Sigmoid colon (tissue), 4 donors: ENCODE data around the gene TJAP1.

Experiments
- EP300 ChIP-seq, 4 donors: sonication (generic); formaldehyde crosslinking; IDR thresholded peaks; one replicate each; pipeline ENCODE4 v1.6.1; 2017; ENCODE audit warnings: antibody characterized with exemption in 4 of 4
- POLR2A ChIP-seq, 2 donors: fragments of 450-650 bp; IDR thresholded peaks; one replicate each; pipeline ENCODE4 v1.6.1; 2016; ENCODE audit warnings: antibody characterized with exemption in 2 of 2, mild to moderate bottlenecking in 2 of 2, moderate library complexity in 2 of 2
- POLR2AphosphoS5 ChIP-seq, 4 donors: sonication (generic); formaldehyde crosslinking; IDR thresholded peaks; one replicate each; pipeline ENCODE4 v1.6.1; 2017; ENCODE audit warnings: antibody characterized with exemption in 4 of 4
- TF ChIP-seq, protein P1 (sequence below), 4 experiments: fragments of 450-650 bp in 3 of 4; fragments of 200-600 bp in 1 of 4; IDR thresholded peaks; one replicate each; pipeline ENCODE4 v1.5.1; 2016 to 2019; ENCODE audit warnings: antibody characterized with exemption in 4 of 4, mild to moderate bottlenecking in 3 of 4, moderate library complexity in 2 of 4

GRCh38 chr6:43506171-43506570 lies 28.8 kb downstream of the TJAP1 start:
- TF ChIP-seq, protein P1, sequence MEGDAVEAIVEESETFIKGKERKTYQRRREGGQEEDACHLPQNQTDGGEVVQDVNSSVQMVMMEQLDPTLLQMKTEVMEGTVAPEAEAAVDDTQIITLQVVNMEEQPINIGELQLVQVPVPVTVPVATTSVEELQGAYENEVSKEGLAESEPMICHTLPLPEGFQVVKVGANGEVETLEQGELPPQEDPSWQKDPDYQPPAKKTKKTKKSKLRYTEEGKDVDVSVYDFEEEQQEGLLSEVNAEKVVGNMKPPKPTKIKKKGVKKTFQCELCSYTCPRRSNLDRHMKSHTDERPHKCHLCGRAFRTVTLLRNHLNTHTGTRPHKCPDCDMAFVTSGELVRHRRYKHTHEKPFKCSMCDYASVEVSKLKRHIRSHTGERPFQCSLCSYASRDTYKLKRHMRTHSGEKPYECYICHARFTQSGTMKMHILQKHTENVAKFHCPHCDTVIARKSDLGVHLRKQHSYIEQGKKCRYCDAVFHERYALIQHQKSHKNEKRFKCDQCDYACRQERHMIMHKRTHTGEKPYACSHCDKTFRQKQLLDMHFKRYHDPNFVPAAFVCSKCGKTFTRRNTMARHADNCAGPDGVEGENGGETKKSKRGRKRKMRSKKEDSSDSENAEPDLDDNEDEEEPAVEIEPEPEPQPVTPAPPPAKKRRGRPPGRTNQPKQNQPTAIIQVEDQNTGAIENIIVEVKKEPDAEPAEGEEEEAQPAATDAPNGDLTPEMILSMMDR (IDR thresholded peaks at IDR 0.05) = no peak
- TF ChIP-seq POLR2A (IDR thresholded peaks at IDR 0.05) (no peak), EP300 (IDR thresholded peaks at IDR 0.05) (no peak), POLR2AphosphoS5 (IDR thresholded peaks at IDR 0.05) (no peak)
